HEK293 (cell line): ENCODE measurements around the gene KCNJ9.

ENCODE experiments used
- CTCF ChIA-PET: fragments of 350-600 bp; formaldehyde crosslinking; extraction: SDS; loops from one replicate; lab custom pipeline; 2021; ENCODE audit warnings: antibody characterized with exemption; lab: Yijun Ruan, JAX
- POLR2A ChIA-PET: fragments of 300-600 bp; formaldehyde crosslinking; extraction: SDS; loops from one replicate; lab custom pipeline; 2020; ENCODE audit warnings: antibody characterized with exemption, inconsistent platforms; lab: Yijun Ruan, JAX
- H3K27ac ChIP-seq: fragments of 200-500 bp; sonication (Bioruptor generic); 2 replicates; pipeline ENCODE4 v1.5.1; 2014; ENCODE audit warnings: low read depth, low read length, control low read depth, inconsistent platforms; ENCODE audit errors: extremely low read depth
- H3K36me3 ChIP-seq, 2 experiments: fragments of 200-500 bp in 1 of 2; sonication (Bioruptor generic) in 1 of 2; 1 replicate in 1 of 2; 2 replicates in 1 of 2; pipeline ENCODE4 v1.5.1; 2014 to 2017; ENCODE audit warnings: inconsistent platforms in 2 of 2, low read length in 2 of 2; ENCODE audit not compliant: control insufficient read depth in 2 of 2, insufficient read depth in 1 of 2
- H3K4me1 ChIP-seq: fragments of 200-500 bp; sonication (Bioruptor generic); 2 replicates; pipeline ENCODE4 v1.5.1; 2014; ENCODE audit warnings: mild to moderate bottlenecking, low read length, inconsistent platforms; ENCODE audit not compliant: control insufficient read depth, insufficient read depth
- H3K4me3 ChIP-seq: 2 replicates; pipeline ENCODE4 v1.5.1; 2011; ENCODE audit warnings: low read depth, mild to moderate bottlenecking, control low read depth, low read length, moderate library complexity
- H3K9me3 ChIP-seq: fragments of 200-500 bp; sonication (Bioruptor generic); 2 replicates; pipeline ENCODE4 v1.5.1; 2014; ENCODE audit warnings: low read depth, low read length, inconsistent platforms; ENCODE audit not compliant: control insufficient read depth, insufficient read depth
- EGR2 ChIP-seq: fragments of 450-650 bp; formaldehyde crosslinking; IDR thresholded peaks from 2 replicates; pipeline ENCODE4 v1.5.1; 2016; ENCODE audit warnings: low read depth, missing biosample characterization, missing genetic modification characterization
- HIC1 ChIP-seq: fragments of 450-650 bp; formaldehyde crosslinking; IDR thresholded peaks from 2 replicates; pipeline ENCODE4 v1.5.1; 2016; ENCODE audit warnings: missing biosample characterization, missing genetic modification characterization
- PRDM4 ChIP-seq: fragments of 450-650 bp; formaldehyde crosslinking; IDR thresholded peaks from 2 replicates; pipeline ENCODE4 v1.5.1; 2017; ENCODE audit warnings: missing biosample characterization, missing genetic modification characterization
- REST ChIP-seq: fragments of 450-650 bp; formaldehyde crosslinking; IDR thresholded peaks from 2 replicates; pipeline ENCODE4 v1.5.1; 2016; ENCODE audit warnings: missing biosample characterization, missing genetic modification characterization
- SCRT1 ChIP-seq: fragments of 450-650 bp; formaldehyde crosslinking; IDR thresholded peaks from 2 replicates; pipeline ENCODE4 v1.5.1; 2016; ENCODE audit warnings: missing biosample characterization, missing genetic modification characterization, borderline replicate concordance
- ZFHX2 ChIP-seq: fragments of 450-650 bp; formaldehyde crosslinking; conservative IDR thresholded peaks from 2 replicates; pipeline ENCODE4 v1.5.1; 2016; ENCODE audit warnings: missing biosample characterization, missing genetic modification characterization
- ZIC2 ChIP-seq: fragments of 450-650 bp; formaldehyde crosslinking; IDR thresholded peaks from 2 replicates; pipeline ENCODE4 v1.5.1; 2016; ENCODE audit warnings: missing biosample characterization, missing genetic modification characterization
- ZNF510 ChIP-seq: fragments of 450-650 bp; formaldehyde crosslinking; IDR thresholded peaks from 2 replicates; pipeline ENCODE4 v1.5.1; 2018; ENCODE audit warnings: mild to moderate bottlenecking, missing genetic modification characterization, missing biosample characterization; ENCODE audit not compliant: insufficient replicate concordance
- ZNF830 ChIP-seq: fragments of 450-650 bp; IDR thresholded peaks from 2 replicates; pipeline ENCODE4 v1.5.0; 2018; ENCODE audit warnings: missing biosample characterization, missing genetic modification characterization, low read depth, mild to moderate bottlenecking, moderate library complexity
- TF ChIP-seq, protein P1 (sequence below): fragments of 450-650 bp; formaldehyde crosslinking; IDR thresholded peaks from 2 replicates; pipeline ENCODE4 v1.5.1; 2016; ENCODE audit warnings: missing biosample characterization, missing genetic modification characterization

Gene KCNJ9

DNA sequence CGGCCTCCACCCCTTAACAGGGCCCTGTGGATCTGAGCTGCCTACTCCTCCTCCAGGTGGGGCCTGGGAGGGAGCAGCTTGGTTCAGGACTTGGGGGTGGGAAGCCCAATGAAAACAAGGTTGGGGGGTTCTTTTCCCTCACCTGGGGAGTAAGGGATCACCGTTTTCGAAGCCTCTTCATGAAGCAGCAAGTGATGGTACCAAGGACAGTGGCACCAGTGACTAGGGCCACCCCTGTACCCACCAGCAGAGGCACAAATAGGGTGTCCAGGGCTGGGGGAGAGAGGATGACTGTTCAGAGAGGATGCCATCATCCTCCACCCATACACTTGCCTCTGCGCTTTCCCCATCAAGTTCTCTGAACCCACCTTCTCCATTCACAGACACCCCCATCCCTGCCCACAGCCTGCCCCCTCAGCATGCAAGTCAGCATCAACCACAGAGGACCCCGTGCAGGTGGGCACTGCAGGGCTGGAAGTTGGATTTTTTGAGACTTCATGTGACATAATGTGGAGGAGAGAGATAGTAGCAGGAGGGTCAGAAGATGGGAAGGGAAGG, 10.4 kb downstream of the KCNJ9 start:
- no peaks in the 10 kb centered on the region for H3K4me1 ChIP-seq
- TF ChIP-seq ZFHX2 (tag by site-specific recombination) (peak; percentile 52), REST (tag by site-specific recombination) (peak; percentile 86), PRDM4 (tag by site-specific recombination) (no peak), EGR2 (tag by site-specific recombination) (peak; percentile 77)
- TF ChIP-seq, protein P1, sequence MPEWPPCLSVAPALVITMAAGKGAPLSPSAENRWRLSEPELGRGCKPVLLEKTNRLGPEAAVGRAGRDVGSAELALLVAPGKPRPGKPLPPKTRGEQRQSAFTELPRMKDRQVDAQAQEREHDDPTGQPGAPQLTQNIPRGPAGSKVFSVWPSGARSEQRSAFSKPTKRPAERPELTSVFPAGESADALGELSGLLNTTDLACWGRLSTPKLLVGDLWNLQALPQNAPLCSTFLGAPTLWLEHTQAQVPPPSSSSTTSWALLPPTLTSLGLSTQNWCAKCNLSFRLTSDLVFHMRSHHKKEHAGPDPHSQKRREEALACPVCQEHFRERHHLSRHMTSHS (tag by site-specific recombination) = no peak
- POLR2A ChIA-PET = no interaction called here
- no peak overlapping the region for H3K4me3 ChIP-seq
- CTCF ChIA-PET = interaction anchor here (0.8 kb wide), 1 partner anchor 200 kb away, joined by 3 read pairs; no protein-coding TSS in a partner anchor
- peaks cover 0 to 19% of the 10 kb centered on the region in 2 experiments; a peak in 1 of 3 replicates for H3K36me3 ChIP-seq
- no peaks in the 10 kb centered on the region for H3K9me3 ChIP-seq
- H3K27ac ChIP-seq = no peak overlapping the region

- CTCF ChIA-PET = interaction anchor here (1.9 kb wide), 1 partner anchor 7 kb away, joined by 10 read pairs; no protein-coding TSS in a partner anchor
- POLR2A ChIA-PET = no interaction called here
- Histone ChIP-seq H3K4me1 (peaks cover 1% of the 10 kb centered on the region; the same call in 1 of the 2 replicates), H3K4me3 (no peak overlapping the region), H3K36me3 (peaks cover 0 to 19% of the 10 kb centered on the region in 2 experiments; a peak in 1 of 3 replicates)
- TF ChIP-seq ZIC2 (peak; percentile 21), ZNF510 (no peak), ZNF830 (tag by site-specific recombination) (no peak)
- TF ChIP-seq, all 188 proteins: peak for 1
- Histone ChIP-seq H3K27ac (no peak overlapping the region), H3K9me3 (no peaks in the 10 kb centered on the region)
Observed at GRCh38 chr1:160092366-160093068, 11.2 kb downstream of the KCNJ9 start.

DNA sequence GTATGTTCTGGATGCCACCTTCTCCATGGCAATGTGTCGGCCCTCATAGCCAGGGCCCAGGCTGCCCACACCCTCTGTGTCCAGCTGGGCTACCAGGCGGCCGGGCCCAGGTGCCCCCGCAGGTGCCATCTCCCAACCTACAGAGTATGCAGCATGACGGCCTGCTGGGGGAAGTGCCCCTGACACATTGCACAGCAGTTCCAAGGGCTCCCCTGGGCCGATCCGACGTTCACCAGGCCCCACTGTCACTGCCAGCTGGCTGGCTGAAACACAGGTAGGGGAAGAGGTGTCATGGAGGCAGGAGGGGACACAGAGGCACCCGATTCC, 11.7 kb downstream of the KCNJ9 start:
- POLR2A ChIA-PET = no interaction called here
- Histone ChIP-seq H3K9me3 (no peaks in the 10 kb centered on the region), H3K27ac (no peak overlapping the region), H3K4me1 (peaks cover 4% of the 10 kb centered on the region; the same call in 1 of the 2 replicates), H3K4me3 (no peak overlapping the region), H3K36me3 (peaks cover 0 to 19% of the 10 kb centered on the region in 2 experiments; a peak in 1 of 3 replicates)
- TF ChIP-seq HIC1 (peak; percentile 40), SCRT1 (no peak)
- CTCF ChIA-PET = interaction anchor here (1.9 kb wide), 1 partner anchor 8 kb away, joined by 10 read pairs; no protein-coding TSS in a partner anchor
